ENCODE measurements around the gene ADD3.

GRCh38 chr10:110176141-110177030, 168.6 kb downstream of the ADD3 start:
- TF ChIP-seq, protein P1, sequence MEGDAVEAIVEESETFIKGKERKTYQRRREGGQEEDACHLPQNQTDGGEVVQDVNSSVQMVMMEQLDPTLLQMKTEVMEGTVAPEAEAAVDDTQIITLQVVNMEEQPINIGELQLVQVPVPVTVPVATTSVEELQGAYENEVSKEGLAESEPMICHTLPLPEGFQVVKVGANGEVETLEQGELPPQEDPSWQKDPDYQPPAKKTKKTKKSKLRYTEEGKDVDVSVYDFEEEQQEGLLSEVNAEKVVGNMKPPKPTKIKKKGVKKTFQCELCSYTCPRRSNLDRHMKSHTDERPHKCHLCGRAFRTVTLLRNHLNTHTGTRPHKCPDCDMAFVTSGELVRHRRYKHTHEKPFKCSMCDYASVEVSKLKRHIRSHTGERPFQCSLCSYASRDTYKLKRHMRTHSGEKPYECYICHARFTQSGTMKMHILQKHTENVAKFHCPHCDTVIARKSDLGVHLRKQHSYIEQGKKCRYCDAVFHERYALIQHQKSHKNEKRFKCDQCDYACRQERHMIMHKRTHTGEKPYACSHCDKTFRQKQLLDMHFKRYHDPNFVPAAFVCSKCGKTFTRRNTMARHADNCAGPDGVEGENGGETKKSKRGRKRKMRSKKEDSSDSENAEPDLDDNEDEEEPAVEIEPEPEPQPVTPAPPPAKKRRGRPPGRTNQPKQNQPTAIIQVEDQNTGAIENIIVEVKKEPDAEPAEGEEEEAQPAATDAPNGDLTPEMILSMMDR (IDR thresholded peaks at IDR 0.05): no peak
- TF ChIP-seq POLR2A (IDR thresholded peaks at IDR 0.05): no peak

Data from Peyer's patch (tissue), 4 donors.